Measurements from ENCODE around the gene NR1I2. TPM values are rescaled to one million over a fixed set of nuclear protein-coding genes. Genes with fewer than 3 reads are reported as not detected.

Gene NR1I2
- total RNA-seq (2014; rRNA removed; shearing (Covaris generic)) = 0.12 TPM in 1 of 2 replicates, not detected in the other
- polyA plus RNA-seq (2014; cell fraction: nucleus; rRNA removed) = not detected in 2 replicates

DNA sequence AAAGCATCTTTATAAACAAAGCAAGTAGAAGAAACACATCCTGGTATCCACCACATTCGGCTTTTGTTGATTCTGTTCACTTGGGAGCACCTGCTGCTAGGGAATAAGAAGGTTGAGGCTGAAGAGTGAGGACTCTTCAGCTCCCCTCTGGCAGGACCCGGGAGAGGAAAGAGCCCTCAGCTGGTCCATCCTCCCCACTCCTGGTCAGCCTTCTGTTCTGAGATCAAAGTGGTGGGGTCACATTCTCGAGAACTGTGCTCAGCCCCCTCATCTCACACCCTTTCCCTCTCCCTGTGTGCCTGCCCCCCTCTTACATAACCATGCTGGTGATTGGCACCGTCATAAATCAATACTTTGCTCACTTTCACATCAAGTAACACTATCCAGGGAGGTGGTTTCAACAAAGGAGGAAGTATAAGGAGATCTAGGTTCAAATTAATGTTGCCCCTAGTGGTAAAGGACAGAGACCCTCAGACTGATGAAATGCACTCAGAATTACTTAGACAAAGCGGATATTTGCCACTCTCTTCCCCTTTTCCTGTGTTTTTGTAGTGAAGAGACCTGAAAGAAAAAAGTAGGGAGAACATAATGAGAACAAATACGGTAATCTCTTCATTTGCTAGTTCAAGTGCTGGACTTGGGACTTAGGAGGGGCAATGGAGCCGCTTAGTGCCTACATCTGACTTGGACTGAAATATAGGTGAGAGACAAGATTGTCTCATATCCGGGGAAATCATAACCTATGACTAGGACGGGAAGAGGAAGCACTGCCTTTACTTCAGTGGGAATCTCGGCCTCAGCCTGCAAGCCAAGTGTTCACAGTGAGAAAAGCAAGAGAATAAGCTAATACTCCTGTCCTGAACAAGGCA, at the start of gene NR1I2:
TSS of gene NR1I2 (plus strand) at position 772 of the 869 bp plus-strand sequence.
- no peak for DNase-seq (ENCODE audit: extremely low read depth, low read depth)

DNA sequence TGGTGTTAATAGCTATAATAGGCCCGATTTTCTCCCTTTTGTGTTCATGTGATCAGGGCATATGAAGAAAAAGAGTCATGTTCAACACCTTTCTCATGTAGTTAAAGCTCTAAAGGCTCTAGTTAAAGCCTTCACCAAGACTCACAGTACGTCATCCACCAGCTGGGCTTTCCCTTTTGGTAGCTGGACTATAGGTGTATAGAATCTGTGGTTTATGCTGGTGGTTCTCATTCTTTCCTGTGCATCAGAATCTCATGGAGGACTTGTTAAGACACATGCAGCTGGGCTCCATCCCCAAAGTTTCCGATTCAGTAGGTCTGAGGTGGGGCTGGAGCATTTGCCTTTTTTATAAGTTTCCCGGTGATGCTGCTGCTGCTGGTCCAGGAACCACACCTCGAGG, 48.1 kb upstream of the NR1I2 start:
- DNase-seq (ENCODE audit: extremely low read depth, low read depth) = no peak

DNA sequence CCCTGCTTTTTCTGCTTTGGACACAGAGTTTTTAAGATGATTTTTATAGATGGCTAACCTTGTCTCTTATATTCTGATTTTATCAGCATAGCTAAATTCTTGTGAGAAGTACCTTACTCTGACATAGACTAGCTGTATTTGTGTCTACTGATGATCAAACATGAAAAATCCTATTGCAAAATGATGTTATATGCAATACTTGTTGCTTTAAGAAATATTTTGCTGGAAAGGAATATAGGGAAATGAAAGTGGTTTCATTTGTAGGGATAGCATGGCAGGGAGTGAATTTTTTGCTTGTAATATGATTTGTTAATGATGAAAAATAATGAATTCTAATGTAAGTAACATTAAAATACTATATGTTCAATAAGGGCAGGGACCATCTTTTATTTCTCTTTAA, 43.2 kb upstream of the NR1I2 start:
- DNase-seq (ENCODE audit: extremely low read depth, low read depth) = no peak

DNA sequence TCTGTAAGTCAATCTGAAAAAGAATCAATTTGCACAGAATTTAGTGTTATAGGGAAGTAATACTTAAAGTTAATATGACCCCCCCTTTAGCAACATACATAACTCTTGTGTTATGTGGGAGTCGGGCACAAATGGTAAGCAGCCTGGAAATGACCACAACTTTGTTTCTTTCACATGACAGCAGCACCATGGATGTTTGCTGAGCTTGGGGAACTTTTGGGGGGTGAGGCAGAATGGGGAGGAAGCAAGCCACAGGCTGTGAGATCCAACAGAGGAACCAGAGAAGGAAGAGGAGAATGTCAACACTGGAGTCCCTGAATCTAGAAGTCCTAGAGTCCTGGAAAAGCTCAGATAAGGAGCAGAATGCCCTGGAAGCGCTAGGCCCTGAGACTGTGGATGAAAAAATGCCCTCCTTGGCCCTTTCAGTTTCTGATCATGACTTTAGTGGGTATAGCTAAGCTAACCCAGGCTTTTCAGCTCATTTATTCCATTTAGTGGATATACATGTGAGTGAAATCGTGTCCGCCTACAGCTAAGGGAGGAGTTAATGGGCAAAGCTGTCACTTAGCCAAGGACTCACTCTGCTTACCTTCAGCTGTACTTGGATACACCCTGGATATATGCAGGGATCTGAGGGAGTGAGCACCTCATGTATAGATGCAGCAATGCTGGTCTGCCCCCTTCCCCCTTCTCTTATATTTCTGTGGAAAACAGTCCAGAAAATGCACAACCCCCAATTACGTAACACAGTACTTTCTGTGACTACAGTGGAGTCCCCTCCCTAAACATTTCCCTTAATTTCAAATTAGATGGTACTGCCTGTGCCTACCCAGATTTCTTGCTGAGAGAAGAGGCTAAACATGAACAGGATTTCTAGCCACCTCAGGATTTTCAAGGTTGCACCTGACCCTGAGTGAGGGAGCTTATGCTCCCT, 40.0 kb upstream of the NR1I2 start:
- DNase-seq (ENCODE audit: extremely low read depth, low read depth) = no peak

DNA sequence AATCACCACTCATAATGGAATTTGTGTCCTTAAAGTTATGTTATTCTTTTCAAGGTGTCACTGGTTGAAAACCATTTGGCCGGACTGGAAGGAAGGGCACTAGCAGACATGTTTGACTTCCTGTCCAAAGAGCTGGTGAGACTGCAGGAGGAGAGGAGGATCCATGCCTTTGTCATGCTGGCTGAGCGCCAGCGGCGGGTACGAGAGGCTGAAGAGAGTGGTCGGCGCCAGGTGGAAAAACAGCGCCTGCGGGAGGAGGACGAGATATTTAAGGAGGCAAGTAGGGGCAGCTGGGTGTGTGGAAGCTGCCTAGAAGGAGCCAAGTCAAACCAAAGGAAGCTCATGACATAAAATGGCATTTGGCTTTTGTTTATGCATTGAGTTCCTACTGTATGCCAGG, 38.0 kb upstream of the NR1I2 start:
- DNase-seq (ENCODE audit: extremely low read depth, low read depth) = no peak

DNA sequence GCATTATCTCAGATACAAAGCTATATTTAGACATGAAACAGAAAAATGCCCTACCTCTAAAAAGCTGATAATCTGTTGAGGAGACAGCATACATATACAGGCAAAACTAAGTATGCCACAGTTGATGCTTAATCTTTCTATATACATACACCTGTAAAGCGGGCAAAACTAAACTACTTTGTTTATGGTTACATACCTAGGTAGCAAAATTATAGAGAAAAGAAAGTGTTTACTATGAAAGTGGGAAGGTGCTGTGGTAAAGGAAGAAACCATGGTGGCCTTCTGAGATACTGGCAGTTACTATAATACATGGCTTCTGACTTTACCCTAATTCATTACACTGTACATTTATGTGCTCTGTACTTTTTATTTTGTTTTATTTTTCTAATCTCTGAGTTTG, 36.0 kb upstream of the NR1I2 start:
- DNase-seq (ENCODE audit: extremely low read depth, low read depth) = no peak

DNA sequence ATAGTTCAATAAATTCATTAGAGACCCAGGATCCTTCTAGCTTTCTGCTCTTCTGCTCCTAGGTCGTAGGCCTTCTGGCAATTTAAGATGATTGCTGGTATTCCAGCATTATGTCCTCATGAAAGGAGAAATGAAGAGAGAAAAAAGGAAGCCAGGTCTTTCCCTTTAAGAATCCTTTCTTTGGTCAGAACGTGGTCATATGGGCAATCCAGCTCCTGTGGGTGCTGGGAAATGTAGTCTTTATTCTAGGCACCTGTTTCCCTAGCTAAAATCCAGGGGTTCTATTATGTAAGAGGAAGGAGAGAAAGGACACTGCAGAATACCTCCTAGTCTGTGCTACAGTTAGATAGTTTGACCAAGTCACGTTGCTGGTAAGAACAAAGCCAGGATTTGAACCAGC, 35.5 kb upstream of the NR1I2 start:
- DNase-seq (ENCODE audit: extremely low read depth, low read depth) = no peak

DNA sequence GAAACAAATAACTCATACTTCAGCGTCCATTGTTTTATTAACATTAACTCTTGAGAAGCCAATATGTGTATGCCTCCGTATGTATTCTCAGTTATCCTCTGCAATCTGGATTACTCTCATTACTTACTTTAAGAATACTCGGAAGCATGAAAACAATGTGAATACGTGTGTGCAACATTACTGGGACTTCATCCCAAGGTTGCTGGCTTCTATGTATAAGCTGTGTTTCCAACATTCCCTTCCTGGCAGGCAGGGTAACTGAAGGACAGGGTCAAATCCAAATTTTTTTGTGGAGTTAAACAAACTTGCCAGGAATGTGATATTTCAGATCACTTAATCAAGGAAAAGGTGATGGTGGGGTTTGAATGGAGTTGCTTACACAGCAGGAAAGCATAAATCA, 34.5 kb upstream of the NR1I2 start:
- DNase-seq (ENCODE audit: extremely low read depth, low read depth) = no peak

DNA sequence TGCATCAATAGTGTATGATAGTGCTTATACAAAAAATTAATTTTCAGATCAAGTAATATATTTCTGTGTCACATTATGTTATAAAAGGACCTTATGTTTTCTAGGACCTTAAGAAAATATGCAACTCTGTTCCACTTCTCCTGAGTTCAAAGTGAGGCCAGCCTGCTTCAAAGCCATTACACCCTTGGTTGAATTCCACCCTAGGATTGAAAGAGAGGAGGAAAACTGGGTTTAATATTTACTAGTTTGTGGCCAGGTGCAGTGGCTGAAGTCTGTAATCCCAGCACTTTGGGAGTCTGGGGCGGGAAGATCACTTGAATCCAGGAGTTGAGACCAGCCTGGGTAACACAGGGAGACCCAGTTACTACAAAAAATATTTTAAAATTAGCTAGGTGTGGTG, 32.9 kb upstream of the NR1I2 start:
- DNase-seq (ENCODE audit: extremely low read depth, low read depth) = no peak

DNA sequence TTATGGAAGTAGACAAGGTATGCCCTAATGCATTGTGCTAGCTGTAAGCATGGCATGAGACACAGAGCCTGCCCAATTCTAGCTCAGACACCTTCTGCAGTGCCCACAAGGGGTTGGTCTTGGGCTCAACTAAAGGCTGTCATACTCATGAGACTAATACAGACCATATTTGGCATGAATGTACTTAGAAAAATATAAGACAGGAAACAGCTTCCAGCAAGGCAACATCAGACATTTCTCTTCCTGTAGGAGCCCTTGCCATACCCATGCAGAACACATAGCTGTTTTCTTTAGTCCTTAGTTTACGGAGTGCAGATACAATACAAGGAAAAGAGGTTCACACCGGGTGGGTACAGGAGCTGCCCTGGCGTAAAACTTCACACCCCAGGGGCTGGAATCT, 30.5 kb upstream of the NR1I2 start:
- no peak for DNase-seq (ENCODE audit: extremely low read depth, low read depth)

DNA sequence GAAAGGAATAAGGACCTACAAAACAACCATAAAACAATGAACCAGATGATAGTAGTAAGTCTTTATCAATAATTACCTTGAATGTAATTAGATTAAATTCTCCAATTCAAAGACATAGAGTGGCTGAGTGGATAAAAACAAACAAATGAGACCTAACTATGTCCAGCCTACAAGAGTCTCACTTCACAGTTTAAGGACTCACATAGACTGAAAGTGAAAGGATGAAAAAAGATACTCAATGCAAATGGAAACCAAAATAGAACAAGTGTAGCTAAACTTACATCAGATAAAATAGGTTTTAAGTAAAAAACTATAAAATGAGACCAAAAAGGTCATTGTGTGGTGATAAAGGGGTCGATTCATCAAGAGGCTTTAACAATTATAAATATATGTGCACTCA, 21.9 kb upstream of the NR1I2 start:
- no peak for DNase-seq (ENCODE audit: extremely low read depth, low read depth)

DNA sequence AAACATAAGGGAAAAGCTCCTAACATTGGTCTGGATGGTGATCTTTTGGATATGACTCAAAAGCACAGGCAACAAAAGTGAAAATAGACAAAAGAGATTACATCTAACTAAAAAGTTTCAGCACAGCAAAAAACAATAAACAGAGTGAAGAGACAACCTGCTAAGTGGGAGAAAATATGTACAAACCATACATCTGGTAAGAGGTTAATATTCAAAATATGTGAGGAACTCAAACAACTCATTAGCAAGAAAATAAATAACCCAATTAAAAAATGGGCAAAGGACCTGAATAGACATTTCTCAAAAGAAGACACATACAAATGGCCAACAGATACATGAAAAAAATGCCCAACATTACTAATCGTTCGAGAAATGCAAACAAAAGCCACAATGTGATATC, 19.0 kb upstream of the NR1I2 start:
- no peak for DNase-seq (ENCODE audit: extremely low read depth, low read depth)

DNA sequence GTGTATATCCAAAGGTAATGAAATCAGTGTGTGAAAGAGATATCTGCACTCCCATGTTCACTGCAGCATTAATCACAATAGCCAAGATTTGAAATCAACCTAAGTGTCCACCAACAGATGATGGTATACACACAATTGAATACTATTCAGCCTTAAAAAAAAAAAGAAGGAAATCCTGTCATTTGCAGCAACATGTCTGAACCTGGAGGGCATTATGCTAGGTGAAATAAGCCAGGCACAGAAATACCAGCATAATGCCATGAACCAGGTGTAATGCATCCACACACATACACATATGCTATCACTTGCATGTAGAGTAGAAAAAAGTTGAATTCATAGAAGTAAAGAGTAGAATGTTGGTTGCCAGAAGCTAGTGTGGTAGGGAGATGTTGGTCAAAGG, 18.4 kb upstream of the NR1I2 start:
- no peak for DNase-seq (ENCODE audit: extremely low read depth, low read depth)

DNA sequence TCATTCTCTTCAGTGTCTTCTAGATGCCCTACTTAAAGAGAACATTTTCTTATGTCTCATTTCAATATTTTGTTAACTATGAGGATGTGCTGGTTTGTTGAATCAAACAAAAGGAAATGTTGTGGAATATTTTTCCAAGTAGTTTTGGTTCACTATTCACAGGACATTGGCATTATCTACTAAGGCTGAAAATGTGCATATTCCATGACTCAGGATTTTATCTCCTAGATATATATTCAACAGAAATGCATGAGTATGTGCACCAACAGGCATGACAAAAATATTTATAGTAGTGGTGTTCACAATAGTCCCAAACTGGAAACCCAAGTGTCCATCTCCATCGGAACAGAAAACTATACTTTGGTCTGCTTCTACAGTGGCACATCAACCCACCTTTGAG, 16.7 kb upstream of the NR1I2 start:
- no peak for DNase-seq (ENCODE audit: extremely low read depth, low read depth)

DNA sequence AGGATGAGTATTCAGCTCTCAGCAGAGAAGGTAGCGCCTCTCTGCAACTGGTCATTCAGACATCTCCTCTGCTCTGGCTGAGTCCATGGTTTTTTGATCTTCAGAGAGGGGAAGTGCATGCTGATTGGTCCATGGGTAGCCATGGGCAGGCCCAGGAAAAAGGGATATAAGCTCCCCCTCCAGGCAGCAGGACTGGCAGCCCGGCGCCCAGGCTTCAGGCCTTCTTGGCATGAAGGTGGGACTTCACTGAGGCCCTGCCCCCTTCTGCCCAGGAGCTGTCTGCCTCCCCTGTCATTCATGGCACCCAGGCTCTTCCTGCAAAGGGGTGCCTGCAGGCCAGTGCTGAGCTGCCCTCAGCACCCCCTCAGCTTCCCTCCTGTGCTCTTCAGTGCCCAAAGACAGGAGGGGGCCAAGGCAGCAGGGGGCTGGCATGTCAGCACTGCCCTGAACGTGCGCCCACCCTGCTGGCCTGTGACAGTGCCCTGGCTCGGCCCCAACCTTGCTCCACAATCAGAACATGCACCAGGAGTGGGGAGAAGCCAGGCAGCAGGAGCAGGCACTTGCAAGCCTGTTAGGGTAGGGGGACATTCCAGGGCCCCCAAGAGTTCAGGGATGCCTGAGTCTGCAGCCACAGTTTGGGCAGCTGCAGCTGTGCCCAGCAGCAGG, 13.8 kb upstream of the NR1I2 start:
- no peak for DNase-seq (ENCODE audit: extremely low read depth, low read depth)

DNA sequence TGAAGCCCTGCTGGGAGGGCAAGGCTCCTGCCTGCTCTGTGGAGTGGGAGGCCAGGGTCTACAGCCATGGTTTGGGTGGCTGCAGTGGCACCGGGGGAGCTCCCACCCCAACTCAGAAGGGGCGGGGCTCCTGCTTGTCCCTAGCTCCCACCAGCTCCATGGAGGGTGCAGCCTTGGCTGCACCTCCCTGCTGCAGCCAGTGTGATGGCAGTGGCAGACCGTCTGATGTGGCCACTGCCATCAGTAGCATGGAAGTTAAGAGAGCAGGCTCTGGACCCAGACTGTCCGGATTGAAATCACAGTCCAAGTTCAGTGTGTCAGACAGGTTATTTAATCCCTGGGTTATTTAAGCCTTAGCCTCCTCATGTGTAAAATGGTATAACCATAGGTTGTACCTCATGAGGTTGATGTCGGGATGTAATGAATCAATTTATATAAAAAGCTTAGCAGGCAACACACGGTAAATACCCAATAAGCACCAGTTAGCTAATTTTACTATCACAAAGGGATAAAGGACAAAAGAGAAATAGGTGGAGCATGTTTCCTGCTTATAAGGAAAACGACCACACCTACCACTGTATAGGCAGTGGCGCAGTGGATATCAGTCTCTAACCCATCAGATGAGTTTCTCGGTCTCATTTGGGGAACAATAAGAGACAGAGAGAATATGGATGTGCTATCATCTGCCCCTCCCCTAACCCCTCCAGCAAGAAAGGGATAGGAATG, 13.1 kb upstream of the NR1I2 start:
- no peak for DNase-seq (ENCODE audit: extremely low read depth, low read depth)

DNA sequence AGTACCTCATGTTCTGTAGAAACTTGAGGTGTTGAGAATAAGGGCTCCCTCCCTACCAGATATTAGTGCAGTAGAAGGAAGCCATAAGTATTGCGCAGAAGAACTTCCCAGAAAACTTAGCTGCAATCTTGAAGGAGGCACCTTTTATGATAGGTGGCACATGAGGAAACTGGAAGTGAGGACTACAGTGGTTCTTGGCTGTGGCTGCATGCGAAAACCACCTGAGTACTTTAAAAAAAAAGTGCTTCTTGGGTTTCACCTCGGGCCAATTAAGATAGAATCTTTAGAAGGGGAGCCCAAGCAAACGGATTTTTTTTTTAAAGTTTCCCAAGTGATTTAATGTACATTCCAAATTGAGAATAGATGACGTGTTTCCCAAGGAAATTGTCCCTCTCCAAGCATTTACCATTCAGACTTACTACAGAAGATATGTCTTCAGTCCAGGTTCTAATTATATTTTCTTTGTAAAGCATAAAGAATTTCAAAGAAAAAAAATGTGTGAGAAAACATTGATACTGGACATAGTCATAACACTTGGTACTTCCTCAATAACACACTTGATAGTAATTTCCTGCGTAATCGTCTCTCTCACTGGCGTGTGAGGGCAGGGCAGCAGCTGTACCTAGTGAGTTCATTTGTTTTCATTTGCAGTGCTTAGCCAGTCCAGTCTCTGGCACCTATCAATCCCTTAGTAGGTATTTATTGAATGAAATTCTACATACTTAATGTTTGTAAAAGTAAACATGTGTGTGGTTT, 12.3 kb upstream of the NR1I2 start:
- DNase-seq (ENCODE audit: extremely low read depth, low read depth) = peak; percentile 39

DNA sequence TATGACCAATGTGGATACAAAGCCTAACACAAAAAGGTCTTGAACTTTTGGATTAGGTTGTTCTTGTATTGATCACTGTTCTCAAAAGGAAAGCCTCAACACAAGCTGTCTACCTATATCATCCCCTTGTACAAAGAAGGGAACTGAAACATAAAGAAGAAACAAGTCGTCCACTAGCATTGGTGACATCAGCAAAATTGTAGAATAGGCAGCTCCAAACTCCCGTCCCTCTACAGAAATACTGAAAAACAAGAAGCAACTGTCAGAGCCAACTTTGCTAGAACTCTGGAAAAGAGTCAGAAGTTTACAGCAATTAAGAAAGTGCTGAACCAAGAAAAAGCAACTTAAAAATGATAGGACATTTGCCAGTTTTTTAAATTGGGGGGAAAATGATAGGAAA, 7.5 kb upstream of the NR1I2 start:
- no peak for DNase-seq (ENCODE audit: extremely low read depth, low read depth)

DNA sequence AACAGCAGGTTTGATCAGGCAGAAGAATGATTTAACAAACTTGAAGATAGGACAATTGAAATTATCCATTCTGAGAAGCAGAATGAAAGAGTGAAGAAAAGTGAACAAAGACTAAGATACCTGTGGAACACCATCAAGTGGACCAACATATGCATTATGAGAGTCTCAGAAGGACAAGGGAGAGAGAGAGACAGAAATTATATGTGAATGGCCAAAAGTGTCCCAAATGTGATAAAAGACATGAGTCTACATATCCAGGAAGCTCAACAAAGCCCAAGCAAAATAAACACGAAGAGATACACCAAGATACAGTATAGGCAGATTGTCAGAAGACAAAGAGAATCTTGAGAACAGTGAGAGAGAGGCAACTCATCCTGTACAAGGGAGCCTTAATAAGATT, 5.6 kb upstream of the NR1I2 start:
- no peak for DNase-seq (ENCODE audit: extremely low read depth, low read depth)

DNA sequence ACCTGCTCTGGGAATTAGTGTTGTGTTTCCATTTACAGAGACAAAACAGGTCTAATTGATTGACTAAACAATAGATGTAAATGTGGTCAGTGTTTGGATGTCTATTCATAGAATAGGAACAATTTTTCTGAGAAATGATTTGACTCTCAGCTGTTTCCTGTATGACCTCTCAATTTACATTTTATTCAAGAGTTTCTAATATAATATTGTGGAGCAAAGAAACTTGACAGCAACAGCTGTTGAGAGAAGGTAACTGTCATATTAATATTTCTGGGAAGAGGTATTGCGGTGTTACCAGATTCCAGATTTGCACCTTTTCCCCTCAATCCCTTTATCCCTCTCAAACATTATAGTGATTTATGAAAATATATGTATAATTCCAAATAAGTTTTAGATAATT, 3.7 kb upstream of the NR1I2 start:
- no peak for DNase-seq (ENCODE audit: extremely low read depth, low read depth)
